Adrenal gland (tissue), 19 donors: ENCODE measurements around the gene LY9. TPM values are rescaled to one million over a fixed set of nuclear protein-coding genes. Genes with fewer than 3 reads are reported as not detected.

ENCODE experiments used
- DNase-seq, 7 donors: peaks; one replicate each; pipeline ENCODE4 v3.0.0-alpha.2; 2019 to 2020
- H3K27ac ChIP-seq, 5 donors: fragments of 200-600 bp; sonication (generic) in 4 of 5; 1 replicate in 3 of 5; 2 replicates in 2 of 5; pipeline versions ENCODE4 v1.5.1 to v1.8.0; 2016 to 2020; ENCODE audit warnings: mild to moderate bottlenecking in 1 of 5
- H3K27me3 ChIP-seq: fragments of 200-600 bp; 2 replicates; pipeline ENCODE4 v1.8.0; 2021
- H3K36me3 ChIP-seq, 2 donors: fragments of 200-600 bp; replicated peaks in 1 of 2; 1 replicate in 1 of 2; 2 replicates in 1 of 2; pipeline versions ENCODE4 v1.5.1 to v1.8.0; 2018 to 2022
- H3K4me1 ChIP-seq, 2 donors: fragments of 200-600 bp; replicated peaks in 1 of 2; 1 replicate in 1 of 2; 2 replicates in 1 of 2; pipeline versions ENCODE4 v1.5.1 to v1.8.0; 2018 to 2021
- H3K4me3 ChIP-seq, 4 donors: fragments of 200-600 bp; sonication (generic) in 3 of 4; one replicate each; pipeline ENCODE4 v1.5.1; 2016 to 2018
- H3K9me3 ChIP-seq, 3 donors: fragments of 200-600 bp; sonication (generic) in 1 of 3; replicated peaks in 1 of 3; 1 replicate in 2 of 3; 2 replicates in 1 of 3; pipeline versions ENCODE4 v1.5.1 to v1.8.0; 2016 to 2021
- POLR2A ChIP-seq, 2 donors: fragments of 450-650 bp; IDR thresholded peaks; one replicate each; pipeline ENCODE4 v1.6.1; 2017; ENCODE audit warnings: antibody characterized with exemption in 2 of 2, mild to moderate bottlenecking in 2 of 2, moderate library complexity in 1 of 2
- WGBS, 4 donors: extraction: QIAGEN DNeasy Blood & Tissue Kit in 2 of 4; methylation state at CpG; one replicate each; pipeline versions ENCODE4 v1.1.5 to v1.1.7; 2013 to 2017; 5-methylcytosine and 5-hydroxymethylcytosine counted together
- intact Hi-C, 2 donors: fragments of 100-400 bp; cut with DNase I; formaldehyde crosslinking; loops; one replicate each; pipeline versions ENCODE4 v1.14.1 to v1.15.0; 2022 to 2023
- long read RNA-seq, 10 donors: library from polyadenylated mRNA in 3 of 10; unstranded in 2 of 10; stranded (forward) in 1 of 10; transcript quantifications; one replicate each; pipeline ENCODE4 v2.0.0 and lab custom pipeline, GENCODE V29; 2021 to 2026
- polyA plus RNA-seq, 3 donors: library from polyadenylated mRNA; stranded (reverse); fragments of 200-250 nt in 2 of 3; fragments of 350-450 nt in 1 of 3; fragmentation: Illumina TruSeq in 1 of 3; extraction: RNeasy Lipid Tissue Mini Kit (QIAGEN cat#74804) in 1 of 3; gene quantifications; one replicate each; pipeline ENCODE4 v1.2.3, GENCODE V29; 2013 to 2014
- total RNA-seq, 9 donors: library from RNA; depleted of rRNA in 4 of 9; stranded (reverse); fragments of >200 nt in 4 of 9; fragments of 120-200 nt in 1 of 9; fragmentation: NEBNext Ultra II Directional in 1 of 9; extraction: Animal tissue kit (Norgen Biotek cat#: 25700) in 1 of 9; gene quantifications; one replicate each; pipeline versions ENCODE4 v1.1.0 to v1.2.4, GENCODE V29; 2013 to 2023
- TF ChIP-seq, protein P1 (sequence below), 6 experiments: fragments of 450-650 bp in 4 of 6; fragments of 200-600 bp in 2 of 6; sonication (generic) in 1 of 6; IDR thresholded peaks; 1 replicate in 5 of 6; 2 replicates in 1 of 6; pipeline versions ENCODE4 v1.5.1 to v1.8.0; 2016 to 2021; ENCODE audit warnings: antibody characterized with exemption in 6 of 6, mild to moderate bottlenecking in 2 of 6, moderate library complexity in 1 of 6
- donor health status: healthy with polysubstance abuse.
- donor health status: Bipolar disorder and iron deficiency.
- donor health status: DM: yes; HTN: yes; CAD: no.
- donor health status: DM: no; HTN: no; CAD: no.
- donor health status: DM: no; HTN: no; CAD: no.
- donor health status: DM: yes; HTN: yes; CAD: no.

LY9 gene, protein sequence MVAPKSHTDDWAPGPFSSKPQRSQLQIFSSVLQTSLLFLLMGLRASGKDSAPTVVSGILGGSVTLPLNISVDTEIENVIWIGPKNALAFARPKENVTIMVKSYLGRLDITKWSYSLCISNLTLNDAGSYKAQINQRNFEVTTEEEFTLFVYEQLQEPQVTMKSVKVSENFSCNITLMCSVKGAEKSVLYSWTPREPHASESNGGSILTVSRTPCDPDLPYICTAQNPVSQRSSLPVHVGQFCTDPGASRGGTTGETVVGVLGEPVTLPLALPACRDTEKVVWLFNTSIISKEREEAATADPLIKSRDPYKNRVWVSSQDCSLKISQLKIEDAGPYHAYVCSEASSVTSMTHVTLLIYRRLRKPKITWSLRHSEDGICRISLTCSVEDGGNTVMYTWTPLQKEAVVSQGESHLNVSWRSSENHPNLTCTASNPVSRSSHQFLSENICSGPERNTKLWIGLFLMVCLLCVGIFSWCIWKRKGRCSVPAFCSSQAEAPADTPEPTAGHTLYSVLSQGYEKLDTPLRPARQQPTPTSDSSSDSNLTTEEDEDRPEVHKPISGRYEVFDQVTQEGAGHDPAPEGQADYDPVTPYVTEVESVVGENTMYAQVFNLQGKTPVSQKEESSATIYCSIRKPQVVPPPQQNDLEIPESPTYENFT
- total RNA-seq (1 to 10 TPM in 1 of 9 donors, under 1 TPM in 6, not detected in 2; 0.14 to 1.0 (median 0.25) TPM), polyA plus RNA-seq (1 to 10 TPM in 1 of 3 donors, under 1 TPM in 2; 0.27 to 1.3 (median 0.42) TPM)
- long read RNA-seq, donor 1 = 0 reads
- long read RNA-seq, donor 2 = 0 reads
- long read RNA-seq, donor 3 = 0 reads
- long read RNA-seq, donor 4 = 0 reads
- long read RNA-seq, donor 5, partial matches to known transcripts = 0 of 1 reads
- long read RNA-seq, donor 5, other reads (novel, unspliced or antisense) = 1 of 1 reads
- long read RNA-seq, donor 6 = 0 reads
- long read RNA-seq, donor 7 = 0 reads
- long read RNA-seq, donor 8 = 0 reads
- long read RNA-seq, donor 9 = 0 reads
- long read RNA-seq, donor 10 = 0 reads

DNA sequence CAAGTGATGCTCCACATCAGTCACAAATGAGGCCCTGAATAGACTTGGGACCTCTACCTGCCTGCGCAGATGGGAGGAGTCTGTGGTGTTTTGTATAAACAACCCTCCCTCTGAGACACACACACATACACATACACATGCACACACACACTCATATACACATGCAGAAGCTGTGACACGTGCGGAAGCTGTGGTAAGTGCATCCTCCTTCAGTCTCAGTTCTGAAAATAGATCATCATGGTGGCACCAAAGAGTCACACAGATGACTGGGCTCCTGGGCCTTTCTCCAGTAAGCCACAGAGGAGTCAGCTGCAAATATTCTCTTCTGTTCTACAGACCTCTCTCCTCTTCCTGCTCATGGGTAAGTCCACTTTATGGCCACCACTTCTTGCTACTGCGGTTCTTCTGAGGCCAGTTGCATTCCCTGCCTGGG, at the start of gene LY9:
LY9 (plus strand) TSS at position 224 of the 433 bp plus-strand sequence; CDS start at position 238, 14 bp downstream.
- peak in 2 of 7 donors; percentile 7 to 24 for DNase-seq
- Histone ChIP-seq H3K27ac (no peak within 1 kb of the TSS), H3K4me3 (no peak within 1 kb of the TSS), H3K27me3 (no peaks in the 10 kb centered on the region), H3K4me1 (no peaks in the 10 kb centered on the region), H3K9me3 (no peaks in the 10 kb centered on the region), H3K36me3 (no peaks in the 10 kb centered on the region)
- intact Hi-C loops = no loop called here
- TF ChIP-seq, protein P1, sequence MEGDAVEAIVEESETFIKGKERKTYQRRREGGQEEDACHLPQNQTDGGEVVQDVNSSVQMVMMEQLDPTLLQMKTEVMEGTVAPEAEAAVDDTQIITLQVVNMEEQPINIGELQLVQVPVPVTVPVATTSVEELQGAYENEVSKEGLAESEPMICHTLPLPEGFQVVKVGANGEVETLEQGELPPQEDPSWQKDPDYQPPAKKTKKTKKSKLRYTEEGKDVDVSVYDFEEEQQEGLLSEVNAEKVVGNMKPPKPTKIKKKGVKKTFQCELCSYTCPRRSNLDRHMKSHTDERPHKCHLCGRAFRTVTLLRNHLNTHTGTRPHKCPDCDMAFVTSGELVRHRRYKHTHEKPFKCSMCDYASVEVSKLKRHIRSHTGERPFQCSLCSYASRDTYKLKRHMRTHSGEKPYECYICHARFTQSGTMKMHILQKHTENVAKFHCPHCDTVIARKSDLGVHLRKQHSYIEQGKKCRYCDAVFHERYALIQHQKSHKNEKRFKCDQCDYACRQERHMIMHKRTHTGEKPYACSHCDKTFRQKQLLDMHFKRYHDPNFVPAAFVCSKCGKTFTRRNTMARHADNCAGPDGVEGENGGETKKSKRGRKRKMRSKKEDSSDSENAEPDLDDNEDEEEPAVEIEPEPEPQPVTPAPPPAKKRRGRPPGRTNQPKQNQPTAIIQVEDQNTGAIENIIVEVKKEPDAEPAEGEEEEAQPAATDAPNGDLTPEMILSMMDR (IDR thresholded peaks at IDR 0.05) = no peak
- WGBS, 4 donors = 70 to 87% (median 80%) methylated on average over 4 of the region's 4 CpGs

DNA sequence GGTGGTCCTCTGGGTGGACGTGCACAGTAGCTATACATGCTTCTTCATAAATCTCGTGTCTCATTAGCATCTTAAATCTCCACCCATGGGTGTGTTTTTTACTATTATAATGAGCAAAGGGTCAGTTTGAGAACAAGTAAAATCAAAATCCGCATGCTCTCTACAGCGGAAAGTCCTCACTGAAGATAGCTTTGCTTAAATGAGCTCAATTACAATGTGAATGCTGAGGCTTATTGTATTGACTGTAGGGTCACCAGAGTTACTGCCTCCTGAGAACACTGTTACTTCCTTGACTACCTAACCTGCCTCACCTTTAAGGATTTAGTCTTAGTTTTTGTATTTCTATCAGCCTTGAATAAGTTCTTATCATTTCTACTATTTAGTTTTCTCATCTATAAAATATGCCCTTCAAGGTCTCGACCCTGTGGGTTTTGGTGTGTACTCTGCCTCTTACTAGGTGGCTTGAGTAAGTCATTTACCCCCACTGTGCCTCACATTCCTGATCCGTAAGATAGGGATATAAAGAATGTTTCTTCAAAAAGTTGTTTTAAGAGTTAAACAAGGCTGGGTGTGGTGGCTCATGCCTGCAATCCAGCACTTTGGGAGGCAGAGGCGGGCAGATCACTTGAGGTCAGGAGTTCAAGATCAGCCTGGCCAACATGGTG, 49.0 kb upstream of the LY9 start:
- no peak overlapping the region for H3K4me3 ChIP-seq

DNA sequence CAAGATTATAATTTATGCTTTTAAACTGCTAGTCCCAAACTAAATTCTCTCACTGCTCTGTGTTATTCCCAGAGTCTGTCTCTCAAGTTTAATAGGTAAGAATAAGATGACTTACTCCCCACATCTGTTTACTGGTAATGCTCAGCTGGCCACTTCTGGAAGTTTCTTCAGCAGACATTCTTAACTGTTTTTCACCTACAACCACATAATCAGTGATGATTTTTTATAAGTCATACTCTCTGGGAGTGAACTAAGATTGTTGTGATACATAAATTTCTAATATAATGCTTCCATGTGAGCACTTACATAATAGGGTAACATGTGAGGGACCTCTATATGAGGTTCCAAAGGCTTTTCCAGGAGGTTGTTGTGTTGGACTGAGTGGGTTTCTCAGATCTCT, 48.3 kb upstream of the LY9 start:
- Histone ChIP-seq H3K27ac (no peak overlapping the region), H3K9me3 (no peaks in the 10 kb centered on the region), H3K4me1 (peaks cover 4 to 11% of the 10 kb centered on the region in 2 donors), H3K4me3 (no peak overlapping the region), H3K27me3 (no peaks in the 10 kb centered on the region), H3K36me3 (no peaks in the 10 kb centered on the region)
- intact Hi-C loops = no loop called here
- TF ChIP-seq POLR2A (IDR thresholded peaks at IDR 0.05) = no peak
- TF ChIP-seq, protein P1 (IDR thresholded peaks at IDR 0.05) = no peak
- no peak for DNase-seq

More for the DNA sequence above, 49.0 kb upstream of the LY9 start:
- Histone ChIP-seq H3K27me3 (no peaks in the 10 kb centered on the region), H3K27ac (no peak overlapping the region), H3K4me1 (peaks cover 4 to 11% of the 10 kb centered on the region in 2 donors), H3K9me3 (no peaks in the 10 kb centered on the region), H3K36me3 (no peaks in the 10 kb centered on the region)
- WGBS, 4 donors = 80 to 86% (median 82%) methylated on average over 7 of the region's 7 CpGs
- DNase-seq = no peak
- TF ChIP-seq, protein P1 (IDR thresholded peaks at IDR 0.05) = no peak
- TF ChIP-seq POLR2A (IDR thresholded peaks at IDR 0.05) = no peak
- intact Hi-C loops = no loop called here
